KOPT-K1 (cell line): ENCODE results near the gene ADCY7.

Experiments used
- H3K27ac ChIP-seq: fragments of 200-600 bp; sonication (generic); 2 replicates; pipeline ENCODE4 v1.5.1; 2016; ENCODE audit warnings: antibody characterized with exemption, mild to moderate bottlenecking, low read depth, low read length; ENCODE audit not compliant: poor library complexity, severe bottlenecking
- H3K36me3 ChIP-seq: fragments of 200-600 bp; sonication (generic); 2 replicates; pipeline ENCODE4 v1.5.1; 2017; ENCODE audit warnings: antibody characterized with exemption, mild to moderate bottlenecking, low read length, moderate library complexity; ENCODE audit not compliant: insufficient read depth
- H3K9me3 ChIP-seq: fragments of 200-600 bp; sonication (generic); 2 replicates; pipeline ENCODE4 v1.5.1; 2017; ENCODE audit warnings: antibody characterized with exemption, low read length, mild to moderate bottlenecking; ENCODE audit not compliant: insufficient read depth, poor library complexity, severe bottlenecking

The ADCY7 gene

GRCh38 chr16:50292566-50292948 lies 26.2 kb downstream of the ADCY7 start:
- H3K36me3 ChIP-seq, result peaks cover 81% of the 10 kb centered on the region; the same call in 1 of the 2 replicates
- no peaks in the 10 kb centered on the region for H3K9me3 ChIP-seq
- H3K27ac ChIP-seq, result no peak overlapping the region

DNA sequence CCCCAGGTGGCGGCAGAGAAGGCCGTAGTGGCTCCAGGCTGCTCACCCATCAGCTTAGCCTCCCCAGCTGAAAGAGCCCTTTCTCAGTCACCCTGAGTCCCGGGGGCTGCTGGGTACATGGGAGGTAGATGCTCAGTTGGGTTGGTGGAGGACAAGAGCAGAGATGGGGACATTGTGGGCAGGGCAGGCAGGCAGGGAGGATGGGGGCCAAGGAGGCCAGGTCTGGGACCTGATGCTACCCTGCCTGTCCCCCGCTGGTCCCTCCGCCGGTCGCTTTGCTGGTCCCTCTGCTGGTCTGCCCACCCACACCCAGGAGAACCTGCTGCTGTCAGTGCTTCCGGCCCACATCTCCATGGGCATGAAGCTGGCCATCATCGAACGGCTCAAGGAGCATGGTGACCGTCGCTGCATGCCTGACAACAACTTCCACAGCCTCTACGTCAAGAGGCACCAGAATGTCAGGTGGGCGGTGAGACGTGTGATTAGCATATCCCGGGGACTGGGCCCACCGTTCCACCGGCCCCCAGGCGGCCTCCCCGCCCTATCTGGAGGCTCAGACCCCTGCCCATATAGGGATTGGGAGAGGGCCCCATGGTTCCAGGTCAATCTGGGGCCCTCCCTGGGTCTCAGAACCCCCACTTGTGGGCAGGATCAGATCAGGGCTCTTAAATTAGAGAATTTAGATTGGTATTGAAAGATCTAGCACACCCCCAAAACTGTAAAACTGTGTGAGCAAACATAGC lies 26.9 kb downstream of the ADCY7 start:
- Histone ChIP-seq H3K9me3 (no peaks in the 10 kb centered on the region), H3K27ac (no peak overlapping the region), H3K36me3 (peaks cover 75% of the 10 kb centered on the region; the same call in 1 of the 2 replicates)

DNA sequence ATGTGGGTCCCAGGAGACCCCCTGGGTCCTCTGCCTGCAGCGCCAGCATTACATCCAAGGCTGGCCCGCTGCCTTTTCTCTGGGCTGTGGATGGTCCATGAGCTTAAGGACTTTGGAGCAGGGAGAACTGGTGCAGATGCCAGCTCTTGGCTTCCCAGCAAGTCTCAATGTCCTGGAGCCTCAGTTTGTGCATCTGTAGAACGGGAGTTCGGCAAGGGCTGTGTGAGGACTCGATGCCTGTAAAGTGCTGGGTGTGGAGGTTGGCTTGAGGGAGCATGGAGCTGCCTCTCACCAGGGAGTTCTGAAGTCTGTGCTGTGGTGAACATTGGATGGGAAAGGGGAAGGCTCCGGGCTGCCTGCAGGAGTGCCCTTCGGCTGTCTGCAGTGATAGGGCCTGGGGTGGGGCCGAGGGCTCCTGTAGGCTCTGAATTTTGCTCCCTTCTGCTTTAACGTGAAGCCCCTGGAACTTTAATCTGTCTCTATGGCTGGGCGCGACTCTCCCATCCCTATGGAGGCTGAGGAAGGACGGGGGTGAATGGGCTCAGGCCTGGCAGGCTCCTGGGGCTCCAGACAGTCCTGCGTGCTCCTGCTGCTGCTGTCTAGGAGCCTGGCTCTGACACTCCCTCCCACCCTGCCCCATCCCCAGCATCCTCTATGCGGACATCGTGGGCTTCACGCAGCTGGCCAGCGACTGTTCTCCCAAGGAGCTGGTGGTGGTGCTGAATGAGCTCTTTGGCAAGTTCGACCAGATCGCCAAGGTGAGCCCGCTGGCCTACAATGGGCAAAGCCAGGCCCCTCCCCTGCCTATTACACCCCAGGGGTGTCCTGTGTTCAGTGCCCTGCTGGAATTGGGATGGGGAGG lies 27.9 kb downstream of the ADCY7 start:
- no peak overlapping the region for H3K27ac ChIP-seq
- no peaks in the 10 kb centered on the region for H3K9me3 ChIP-seq
- H3K36me3 ChIP-seq, result peaks cover 75% of the 10 kb centered on the region; the same call in 1 of the 2 replicates

- H3K9me3 ChIP-seq, result no peaks in the 10 kb centered on the region
- peaks cover 79% of the 10 kb centered on the region; the same call in 1 of the 2 replicates for H3K36me3 ChIP-seq
Measured at GRCh38 chr16:50294955-50295354, 28.6 kb downstream of the ADCY7 start.

DNA sequence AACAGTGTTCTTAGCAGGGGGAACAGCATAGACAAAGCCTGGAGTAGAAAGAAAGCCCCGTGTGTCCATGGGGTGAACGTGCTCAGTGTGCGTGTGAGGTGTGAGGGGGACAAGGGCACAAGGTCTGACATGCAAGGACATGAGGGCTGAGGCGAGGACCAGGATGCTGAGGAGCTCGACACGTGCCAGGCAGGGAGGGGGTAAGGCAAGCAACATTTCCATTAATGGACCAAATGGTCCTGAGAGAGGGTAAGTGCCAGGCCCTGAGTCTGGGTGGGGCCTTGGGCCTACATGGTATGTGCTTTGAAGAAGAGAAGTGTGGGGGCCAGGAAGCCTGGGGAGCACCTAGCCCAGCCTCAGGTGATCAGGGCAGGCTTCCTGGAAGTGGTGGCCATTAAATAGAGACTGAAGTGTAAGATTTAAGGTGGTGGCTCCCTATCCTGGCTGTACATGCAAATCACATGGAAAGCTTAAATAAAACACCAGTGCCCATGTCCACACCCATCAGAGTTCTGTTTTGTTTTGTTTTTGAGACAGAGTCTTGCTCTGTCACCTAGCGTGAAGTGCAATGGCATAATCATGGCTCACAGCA lies 29.3 kb downstream of the ADCY7 start:
- H3K36me3 ChIP-seq, result peaks cover 80% of the 10 kb centered on the region; the same call in 1 of the 2 replicates
- H3K9me3 ChIP-seq, result no peaks in the 10 kb centered on the region
- H3K27ac ChIP-seq, result no peak overlapping the region

More at GRCh38 chr16:50294955-50295354, 28.6 kb downstream of the ADCY7 start:
- H3K27ac ChIP-seq, result no peak overlapping the region

DNA sequence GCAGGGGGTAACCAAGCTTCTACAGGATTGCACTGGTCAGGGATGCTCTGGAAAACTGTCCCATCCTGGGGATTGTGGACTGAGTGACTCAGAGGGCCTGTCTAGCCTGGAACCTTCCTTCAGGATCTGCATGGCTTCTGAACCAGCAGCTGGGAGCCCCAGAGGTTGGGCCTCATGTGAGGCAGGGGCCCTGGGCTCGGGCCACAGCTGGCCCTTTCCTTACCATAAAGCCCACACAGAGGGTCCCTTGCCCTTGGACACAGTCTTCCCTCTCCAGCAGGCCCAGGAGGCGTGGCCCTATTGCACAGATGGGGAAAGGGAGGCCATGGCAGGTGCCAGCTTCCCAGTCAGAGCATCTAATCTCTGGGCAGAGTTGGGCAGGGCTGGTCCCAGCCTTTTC lies 30.5 kb downstream of the ADCY7 start:
- H3K27ac ChIP-seq, result no peak overlapping the region
- H3K36me3 ChIP-seq, result peaks cover 81% of the 10 kb centered on the region; the same call in 1 of the 2 replicates
- no peaks in the 10 kb centered on the region for H3K9me3 ChIP-seq

DNA sequence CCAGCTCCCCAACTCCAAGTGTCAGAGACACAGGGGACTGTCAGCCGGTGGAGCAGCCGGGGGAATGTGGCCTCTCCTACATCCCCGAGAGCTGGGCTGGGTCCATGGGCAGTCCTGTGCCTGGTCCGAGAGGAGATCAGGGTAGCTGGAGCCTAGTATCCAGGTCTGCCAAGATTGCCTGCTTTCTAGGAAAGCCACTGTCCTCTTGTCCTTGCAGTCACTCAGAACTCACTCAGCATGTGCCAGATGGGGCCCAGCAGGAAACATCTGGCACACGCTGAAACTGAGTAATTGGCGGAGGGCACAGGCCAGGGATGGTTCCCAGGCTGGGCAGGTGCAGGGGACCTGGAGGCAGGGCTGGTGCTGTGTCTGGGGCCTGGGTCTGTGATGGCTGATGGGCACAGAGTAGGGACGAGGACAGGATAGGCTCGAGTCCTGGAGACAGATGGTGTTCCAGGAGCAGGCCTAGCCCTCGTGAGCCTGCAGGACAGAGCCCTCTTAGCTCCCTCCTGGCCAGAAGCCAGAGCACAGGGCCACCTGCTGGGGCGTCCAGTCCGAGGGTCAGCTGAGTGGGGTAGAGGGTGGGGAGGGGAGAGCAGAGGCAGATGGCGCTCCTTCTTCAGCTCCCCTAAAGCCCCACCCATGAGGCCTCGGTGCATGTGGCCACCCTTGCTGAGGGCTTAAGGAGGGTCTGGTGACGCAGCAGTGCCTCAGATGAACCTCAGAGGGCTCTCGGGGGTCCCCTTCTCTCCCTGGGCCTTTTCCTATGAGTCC lies 31.1 kb downstream of the ADCY7 start:
- no peaks in the 10 kb centered on the region for H3K9me3 ChIP-seq
- no peak overlapping the region for H3K27ac ChIP-seq
- peaks cover 75% of the 10 kb centered on the region; the same call in 1 of the 2 replicates for H3K36me3 ChIP-seq

- no peaks in the 10 kb centered on the region for H3K9me3 ChIP-seq
- H3K36me3 ChIP-seq, result peaks cover 75% of the 10 kb centered on the region; the same call in 1 of the 2 replicates
- H3K27ac ChIP-seq, result no peak overlapping the region
Measured at GRCh38 chr16:50298075-50298460, 31.7 kb downstream of the ADCY7 start.

GRCh38 chr16:50298591-50299507 lies 32.5 kb downstream of the ADCY7 start:
- Histone ChIP-seq H3K9me3 (no peaks in the 10 kb centered on the region), H3K36me3 (peaks cover 70% of the 10 kb centered on the region; the same call in 1 of the 2 replicates), H3K27ac (no peak overlapping the region)

- Histone ChIP-seq H3K36me3 (peaks cover 66% of the 10 kb centered on the region; the same call in 1 of the 2 replicates), H3K9me3 (no peaks in the 10 kb centered on the region), H3K27ac (no peak overlapping the region)
Measured at GRCh38 chr16:50299508-50300105, 33.3 kb downstream of the ADCY7 start.

- H3K9me3 ChIP-seq, result no peaks in the 10 kb centered on the region
- peaks cover 66% of the 10 kb centered on the region; the same call in 1 of the 2 replicates for H3K36me3 ChIP-seq
- H3K27ac ChIP-seq, result no peak overlapping the region
Measured at GRCh38 chr16:50300942-50301625, 34.7 kb downstream of the ADCY7 start.

DNA sequence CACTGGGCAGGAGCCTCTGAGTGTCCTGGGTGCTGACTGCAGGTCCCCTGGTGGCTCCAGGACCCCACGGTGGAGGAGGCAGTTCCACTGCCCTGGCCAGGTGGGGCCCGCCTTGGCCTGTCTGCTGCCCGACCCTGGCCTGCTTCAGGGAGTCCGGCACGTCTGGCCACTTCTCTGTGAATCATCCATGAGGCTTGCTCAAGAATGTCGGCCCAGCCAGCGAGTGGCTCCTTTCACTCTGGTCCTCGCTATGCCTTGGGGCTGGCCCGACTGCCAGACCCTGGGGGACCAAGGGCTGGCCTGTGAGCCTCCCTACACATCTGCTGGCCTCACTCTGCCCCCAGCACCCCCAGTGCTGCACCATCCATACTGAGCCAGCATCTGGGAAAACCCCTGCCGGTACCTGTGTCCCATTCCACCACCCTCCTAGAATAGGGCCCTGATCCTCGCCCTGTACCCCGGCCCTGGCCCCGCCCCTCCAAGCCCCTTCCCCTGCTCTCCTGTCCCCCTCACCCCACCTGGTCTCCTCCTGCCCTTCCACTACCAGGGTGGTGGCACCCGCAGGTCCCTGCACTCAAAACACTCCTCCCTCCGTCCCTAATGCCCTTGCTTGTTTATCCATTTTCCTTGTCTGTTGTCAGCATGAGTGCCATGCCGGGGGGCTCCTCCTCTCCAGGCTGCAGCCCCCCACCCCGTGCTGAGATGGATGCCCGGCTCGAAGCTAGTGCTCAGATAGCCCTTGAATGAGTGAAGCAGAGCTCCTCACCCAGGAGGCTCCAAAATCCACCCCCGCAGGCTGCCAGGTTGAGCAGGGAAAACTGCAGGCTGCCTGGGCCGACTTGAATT lies 35.5 kb downstream of the ADCY7 start:
- Histone ChIP-seq H3K36me3 (peaks cover 64% of the 10 kb centered on the region; the same call in 1 of the 2 replicates), H3K27ac (no peak overlapping the region), H3K9me3 (no peaks in the 10 kb centered on the region)
